Embryonic facial prominence (tissue), 1 donor: Measurements from ENCODE around the gene BCORL1.
A peak's percentile ranks its signal among the peaks of the same experiment; 100 is the strongest.

Experiments
- DNase-seq: peaks from one replicate; pipeline ENCODE4 v3.0.0-alpha.2; 2016; ENCODE audit errors: extremely low spot score

Gene BCORL1

GRCh38 chrX:129982300-129983251 lies at the start of gene BCORL1:
Gene BCORL1 (plus strand): TSS chrX:129982635. CDS start chrX:130005232, 22,597 bp downstream.
- DNase-seq = peak; percentile 89

GRCh38 chrX:129932821-129933321 lies 49.6 kb upstream of the BCORL1 start:
- no peak for DNase-seq

GRCh38 chrX:129933700-129934099 lies 48.7 kb upstream of the BCORL1 start:
- no peak for DNase-seq

- no peak for DNase-seq
Observed at GRCh38 chrX:129934461-129934860, 48.0 kb upstream of the BCORL1 start.

GRCh38 chrX:129934952-129935351 lies 47.5 kb upstream of the BCORL1 start:
- no peak for DNase-seq

- no peak for DNase-seq
Observed at GRCh38 chrX:129938081-129938480, 44.4 kb upstream of the BCORL1 start.

- no peak for DNase-seq
Observed at GRCh38 chrX:129939986-129940385, 42.4 kb upstream of the BCORL1 start.

- DNase-seq = no peak
Observed at GRCh38 chrX:129940721-129941120, 41.7 kb upstream of the BCORL1 start.

GRCh38 chrX:129945131-129945530 lies 37.3 kb upstream of the BCORL1 start:
- no peak for DNase-seq

- no peak for DNase-seq
Observed at GRCh38 chrX:129953334-129953648, 29.1 kb upstream of the BCORL1 start.

- no peak for DNase-seq
Observed at GRCh38 chrX:129953881-129954280, 28.6 kb upstream of the BCORL1 start.

GRCh38 chrX:129954804-129955203 lies 27.6 kb upstream of the BCORL1 start:
- DNase-seq = no peak

- DNase-seq = no peak
Observed at GRCh38 chrX:129955682-129956081, 26.8 kb upstream of the BCORL1 start.

- no peak for DNase-seq
Observed at GRCh38 chrX:129956145-129956544, 26.3 kb upstream of the BCORL1 start.

- DNase-seq = no peak
Observed at GRCh38 chrX:129956765-129957164, 25.7 kb upstream of the BCORL1 start.

- DNase-seq = no peak
Observed at GRCh38 chrX:129957241-129958082, 25.0 kb upstream of the BCORL1 start.

- no peak for DNase-seq
Observed at GRCh38 chrX:129958083-129958465, 24.4 kb upstream of the BCORL1 start.

GRCh38 chrX:129958814-129959492 lies 23.5 kb upstream of the BCORL1 start:
- no peak for DNase-seq

- DNase-seq = no peak
Observed at GRCh38 chrX:129959493-129959832, 23.0 kb upstream of the BCORL1 start.

GRCh38 chrX:129961180-129962083 lies 21.0 kb upstream of the BCORL1 start:
- DNase-seq = no peak

- no peak for DNase-seq
Observed at GRCh38 chrX:129963729-129964128, 18.7 kb upstream of the BCORL1 start.
